ENCODE results near the gene ILDR1.

- TF ChIP-seq, protein P1, sequence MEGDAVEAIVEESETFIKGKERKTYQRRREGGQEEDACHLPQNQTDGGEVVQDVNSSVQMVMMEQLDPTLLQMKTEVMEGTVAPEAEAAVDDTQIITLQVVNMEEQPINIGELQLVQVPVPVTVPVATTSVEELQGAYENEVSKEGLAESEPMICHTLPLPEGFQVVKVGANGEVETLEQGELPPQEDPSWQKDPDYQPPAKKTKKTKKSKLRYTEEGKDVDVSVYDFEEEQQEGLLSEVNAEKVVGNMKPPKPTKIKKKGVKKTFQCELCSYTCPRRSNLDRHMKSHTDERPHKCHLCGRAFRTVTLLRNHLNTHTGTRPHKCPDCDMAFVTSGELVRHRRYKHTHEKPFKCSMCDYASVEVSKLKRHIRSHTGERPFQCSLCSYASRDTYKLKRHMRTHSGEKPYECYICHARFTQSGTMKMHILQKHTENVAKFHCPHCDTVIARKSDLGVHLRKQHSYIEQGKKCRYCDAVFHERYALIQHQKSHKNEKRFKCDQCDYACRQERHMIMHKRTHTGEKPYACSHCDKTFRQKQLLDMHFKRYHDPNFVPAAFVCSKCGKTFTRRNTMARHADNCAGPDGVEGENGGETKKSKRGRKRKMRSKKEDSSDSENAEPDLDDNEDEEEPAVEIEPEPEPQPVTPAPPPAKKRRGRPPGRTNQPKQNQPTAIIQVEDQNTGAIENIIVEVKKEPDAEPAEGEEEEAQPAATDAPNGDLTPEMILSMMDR (IDR thresholded peaks at IDR 0.05; ENCODE audit: low read length) = no peak
- TF ChIP-seq EZH2 (optimal IDR thresholded peaks at IDR 0.05; ENCODE audit: low read depth, low read length) = no peak
- no peak for TF ChIP-seq EZH2phosphoT487 (IDR thresholded peaks at IDR 0.05; ENCODE audit: low read length)
Observed at GRCh38 chr3:121942116-121942786, 79.8 kb downstream of the ILDR1 start.

All from MM.1S (cell line).